GM19351 (cell line): ENCODE measurements around the gene ESRRB.

Experiments used
- ATAC-seq: cut with Tn5 transposase; IDR thresholded peaks from one replicate; pipeline ENCODE4 v1.9.1; 2021; ENCODE audit warnings: mild to moderate bottlenecking, moderate library complexity; ENCODE audit not compliant: unreplicated experiment

ESRRB gene

GRCh38 chr14:76351941-76352340 lies 24.0 kb upstream of the ESRRB start:
- ATAC-seq: no peak

DNA sequence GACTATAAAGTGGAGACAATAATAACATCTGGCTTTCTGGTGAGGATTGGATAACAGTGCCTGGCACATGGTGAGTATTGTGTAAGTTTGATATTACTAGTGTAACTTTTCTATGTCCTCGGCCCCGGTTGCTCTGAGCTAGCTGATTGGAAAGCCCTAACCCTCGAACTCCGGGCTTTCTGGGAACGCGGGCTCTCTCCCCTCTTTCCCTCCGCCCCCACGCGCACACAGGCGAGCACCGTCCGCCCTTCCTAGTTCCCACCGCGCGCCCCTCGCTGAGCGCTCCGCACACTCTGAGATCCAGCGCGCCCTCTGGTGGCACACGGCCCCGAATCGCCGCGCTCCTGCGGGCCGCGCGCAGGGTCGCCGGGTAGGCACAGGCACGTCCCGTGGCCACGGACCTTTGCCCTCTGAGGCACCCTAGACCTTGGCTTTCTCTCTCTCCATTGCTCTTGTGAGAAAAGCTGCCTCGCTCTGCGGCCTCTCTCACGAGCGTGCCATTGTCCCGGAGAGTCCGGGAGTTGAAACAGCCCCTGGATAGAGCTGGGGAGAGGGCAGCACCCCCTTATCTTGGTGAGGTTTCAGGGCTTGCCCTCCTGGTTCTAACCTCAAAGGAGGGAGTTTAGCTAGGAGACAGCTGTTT lies 23.2 kb upstream of the ESRRB start:
- ATAC-seq: no peak

- ATAC-seq: no peak
Measured at GRCh38 chr14:76354310-76354709, 21.6 kb upstream of the ESRRB start.

GRCh38 chr14:76355771-76356170 lies 20.2 kb upstream of the ESRRB start:
- ATAC-seq: no peak

GRCh38 chr14:76371066-76371465 lies 4.9 kb upstream of the ESRRB start:
- ATAC-seq: no peak

DNA sequence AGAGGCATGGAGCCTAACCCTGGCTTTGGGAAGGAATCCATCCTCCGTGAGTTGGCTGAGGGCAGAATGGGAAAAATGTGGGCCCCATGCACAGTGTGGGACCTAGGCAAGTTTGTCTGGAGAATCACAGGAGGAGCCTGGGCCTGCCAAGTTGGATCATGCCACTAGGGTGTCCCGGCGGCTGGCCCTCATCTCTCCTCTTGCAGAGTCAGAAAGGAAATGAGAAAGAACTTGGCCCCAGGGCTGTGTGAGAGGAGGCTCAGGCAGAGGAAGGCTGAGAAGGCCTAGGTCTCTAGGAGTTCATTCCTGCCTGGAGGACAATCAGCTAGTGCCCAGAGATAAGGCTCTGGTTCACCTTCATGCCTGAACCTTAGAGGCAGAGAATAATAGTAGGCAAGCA lies 2.5 kb upstream of the ESRRB start:
- ATAC-seq: no peak

DNA sequence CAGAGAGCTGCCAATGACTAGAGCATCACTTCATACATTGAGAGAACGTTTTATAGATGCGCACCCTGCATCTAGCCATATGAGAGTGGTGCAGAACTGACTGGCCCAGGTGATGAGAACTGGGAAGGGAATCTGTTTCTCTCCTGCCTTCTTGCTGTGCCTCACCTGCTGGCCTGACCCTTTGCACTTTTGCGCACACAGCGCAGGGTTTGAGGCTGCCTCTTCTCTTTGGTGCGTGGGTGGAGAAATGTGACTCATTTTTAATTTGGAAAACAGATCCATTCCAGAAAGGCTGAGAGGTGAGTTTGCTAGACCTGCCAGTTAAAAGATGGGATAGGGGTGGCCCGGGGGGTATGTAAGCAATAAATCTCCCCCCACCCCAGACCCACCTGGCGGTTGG lies 453 bp upstream of the ESRRB start:
- no peak for ATAC-seq

DNA sequence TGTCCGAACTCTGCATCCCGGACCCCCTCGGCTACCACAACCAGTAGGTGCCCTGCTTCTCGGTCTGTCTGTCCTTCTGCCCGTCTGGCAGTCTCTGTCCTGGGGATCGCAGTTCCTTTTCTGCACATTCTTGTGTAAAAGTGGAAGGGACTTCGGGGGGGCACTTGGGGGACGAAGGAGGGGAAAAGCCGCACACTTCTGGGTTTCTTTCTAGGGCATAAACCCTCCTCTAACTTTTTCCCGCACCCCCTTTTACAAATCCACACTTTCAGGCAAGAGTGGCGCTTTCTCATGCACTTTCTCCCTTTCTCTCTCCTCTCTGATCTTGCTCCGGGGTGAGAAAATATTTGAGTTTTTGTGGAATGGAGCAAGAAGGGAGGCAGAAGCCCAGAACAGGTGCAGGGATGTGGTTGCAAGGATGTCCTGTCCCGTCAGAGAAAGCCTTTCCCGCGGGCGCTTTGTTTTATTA lies 506 bp downstream of the ESRRB start:
- ATAC-seq: no peak

GRCh38 chr14:76376878-76377734 lies 1.2 kb downstream of the ESRRB start:
- no peak for ATAC-seq

DNA sequence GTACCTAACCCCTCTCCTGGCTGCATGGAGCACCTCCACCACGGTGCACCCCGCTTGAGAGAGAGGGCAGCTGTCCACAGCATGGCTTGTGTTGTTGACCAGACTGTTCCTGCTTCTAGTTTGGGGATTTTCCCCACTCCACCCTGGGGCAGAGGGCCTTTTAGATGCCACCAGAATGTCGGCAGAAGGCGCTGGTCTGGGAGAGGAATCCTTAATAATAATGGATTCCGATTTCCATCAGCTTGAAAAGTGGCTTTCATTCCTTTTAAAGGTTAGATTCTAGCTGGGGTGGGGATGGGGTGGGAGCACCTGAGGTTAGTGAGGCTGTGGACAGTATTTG lies 1.8 kb downstream of the ESRRB start:
- no peak for ATAC-seq

- no peak for ATAC-seq
Measured at GRCh38 chr14:76380991-76381390, 5.1 kb downstream of the ESRRB start.

GRCh38 chr14:76381817-76382494 lies 6.0 kb downstream of the ESRRB start:
- ATAC-seq: no peak

GRCh38 chr14:76382495-76382832 lies 6.5 kb downstream of the ESRRB start:
- ATAC-seq: no peak

GRCh38 chr14:76385435-76385834 lies 9.5 kb downstream of the ESRRB start:
- no peak for ATAC-seq

DNA sequence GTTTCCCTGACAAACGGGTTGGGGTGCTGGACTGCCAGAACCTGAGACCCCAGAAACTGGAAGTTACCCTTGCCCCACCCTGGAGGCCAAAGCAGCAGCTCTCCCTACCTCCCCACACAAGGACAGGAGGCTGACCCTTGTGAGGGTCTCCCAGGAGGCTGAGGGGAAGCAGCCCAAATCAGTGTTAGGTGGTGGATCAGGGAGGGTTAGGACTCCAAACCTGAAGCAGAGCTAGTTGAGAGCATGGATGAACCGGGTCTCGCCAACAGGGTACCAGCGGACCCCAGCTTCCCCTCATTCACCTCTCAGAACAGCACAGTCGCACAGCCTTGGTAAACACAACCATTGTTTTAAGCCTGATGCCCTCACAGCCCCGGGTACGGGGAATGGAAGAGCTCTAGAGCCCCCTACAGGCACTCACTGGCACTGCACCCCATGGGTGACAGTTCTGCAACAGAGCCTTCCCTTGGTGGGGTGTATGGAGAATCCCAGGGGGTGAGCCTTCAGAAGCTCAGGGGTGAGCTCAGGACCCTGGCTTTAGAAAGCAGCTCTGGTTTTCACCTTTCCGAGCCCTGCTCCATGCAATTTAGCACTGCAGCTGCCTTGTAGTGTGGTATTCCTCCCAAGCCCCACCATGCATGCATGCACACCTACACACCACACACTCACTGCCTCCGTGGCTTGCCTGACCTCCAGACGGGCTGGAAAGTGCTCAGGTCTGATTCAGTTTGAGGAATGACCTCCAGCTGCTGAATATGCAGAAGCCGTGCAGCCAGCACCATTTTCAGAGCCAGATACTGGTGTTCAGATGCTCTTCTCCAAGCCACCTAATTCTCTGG lies 11.2 kb downstream of the ESRRB start:
- peak; percentile 60 for ATAC-seq

- no peak for ATAC-seq
Measured at GRCh38 chr14:76389841-76390240, 13.9 kb downstream of the ESRRB start.

- no peak for ATAC-seq
Measured at GRCh38 chr14:76390621-76391020, 14.7 kb downstream of the ESRRB start.

DNA sequence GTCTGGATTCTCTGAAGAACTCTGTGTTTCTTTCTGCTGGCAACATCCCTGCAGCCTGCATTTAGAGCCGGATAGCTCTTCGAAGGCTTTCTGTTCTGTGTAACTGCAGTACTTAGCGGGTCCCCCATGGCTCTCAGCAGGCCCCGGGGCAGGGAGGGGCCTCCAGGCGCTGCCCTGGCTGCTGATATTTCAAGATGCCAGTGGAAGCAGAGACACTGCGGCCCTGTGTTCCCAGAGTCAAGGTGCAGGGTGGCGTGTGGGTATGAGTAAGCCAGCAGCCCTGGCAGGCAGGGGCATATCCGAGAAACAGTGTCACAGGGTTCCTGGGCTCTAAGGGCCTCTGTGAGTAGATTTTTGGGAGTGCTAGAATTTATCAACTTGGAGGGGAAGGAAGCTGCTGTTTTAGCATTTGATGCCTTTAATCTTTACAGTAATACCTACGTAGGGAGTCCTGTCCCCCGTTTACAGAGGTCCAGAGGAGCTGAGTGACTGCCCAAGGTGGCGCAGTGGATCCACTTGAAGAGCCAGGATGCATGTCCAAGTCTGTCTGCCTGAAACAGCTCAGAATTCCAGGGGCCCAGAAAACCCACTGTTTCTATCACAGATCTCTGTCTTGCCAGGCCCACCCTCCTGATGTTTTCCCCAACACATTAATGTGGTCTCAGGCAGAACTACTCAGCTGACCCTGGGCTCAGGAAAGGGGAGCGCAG lies 16.2 kb downstream of the ESRRB start:
- no peak for ATAC-seq

DNA sequence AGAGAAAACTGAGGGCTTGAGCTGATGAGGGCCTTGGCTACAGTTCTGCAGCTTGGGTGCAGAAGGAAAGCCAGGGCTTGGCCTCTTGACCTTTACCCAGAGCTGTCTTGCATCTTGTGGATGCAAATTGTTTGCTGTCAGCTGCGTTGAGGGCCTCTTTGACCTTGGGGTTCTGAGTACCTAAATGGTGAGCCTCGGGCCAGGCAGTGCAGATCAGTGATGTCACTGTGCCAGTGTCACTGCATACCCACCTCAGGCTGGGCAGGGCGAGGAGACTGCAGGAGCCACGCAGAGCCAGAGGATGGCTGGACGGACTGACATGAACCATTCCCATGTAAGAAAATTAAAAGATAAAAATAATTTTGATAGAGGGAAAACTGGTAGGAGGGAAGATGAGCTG lies 18.6 kb downstream of the ESRRB start:
- ATAC-seq: no peak

GRCh38 chr14:76395161-76395560 lies 19.2 kb downstream of the ESRRB start:
- ATAC-seq: no peak
